ENCODE results near the gene TSEN34. TPM values are rescaled to one million over a fixed set of nuclear protein-coding genes. Genes with fewer than 3 reads are reported as not detected.
A peak's percentile ranks its signal among the peaks of the same experiment; 100 is the strongest.
"Not testable (repeated sequence)": the region's sequence is repeated elsewhere in the genome, so short reads cannot be mapped to it uniquely, and the experiment has no call there.

The TSEN34 gene
- total RNA-seq, 2 donors from 2014 or later = 15.5 to 26.2 TPM

GRCh38 chr19:54186934-54187381 lies 4.2 kb upstream of the TSEN34 start:
- H3K9me3 Mint-ChIP-seq = no peaks in the 10 kb centered on the region
- H3K27me3 Mint-ChIP-seq = no peaks in the 10 kb centered on the region
- ATAC-seq = no peak
- no peak for DNase-seq (ENCODE audit: low spot score)
- H3K36me3 Mint-ChIP-seq = no peaks in the 10 kb centered on the region
- H3K27ac Mint-ChIP-seq = peak overlapping the region; percentile 73 to 85
- H3K4me1 Mint-ChIP-seq (ENCODE audit: low read depth in 2 of 2) = peaks cover 17 to 19% of the 10 kb centered on the region in 2 donors
- peak overlapping the region; percentile 87 for H3K4me3 Mint-ChIP-seq

GRCh38 chr19:54188215-54188871 lies 2.8 kb upstream of the TSEN34 start:
- ATAC-seq (no peak), DNase-seq (ENCODE audit: low spot score) (no peak)
- Mint-ChIP-seq H3K36me3 (no peaks in the 10 kb centered on the region), H3K9me3 (no peaks in the 10 kb centered on the region), H3K4me3 (peak overlapping the region; percentile 87), H3K4me1 (ENCODE audit: low read depth in 2 of 2) (peaks cover 23 to 29% of the 10 kb centered on the region in 2 donors), H3K27ac (peak overlapping the region; percentile 73 to 85), H3K27me3 (no peaks in the 10 kb centered on the region)

- H3K9me3 Mint-ChIP-seq = no peaks in the 10 kb centered on the region
- H3K36me3 Mint-ChIP-seq = no peaks in the 10 kb centered on the region
These were observed 1.9 kb upstream of the TSEN34 start, which contains the start of gene MBOAT7 for GRCh38 chr19:54189145-54189734. MBOAT7 (minus strand) TSS chr19:54189580; CDS start chr19:54188508, 1,072 bp downstream.

GRCh38 chr19:54189735-54190502 lies 1.2 kb upstream of the TSEN34 start:
- peaks cover 23 to 30% of the 10 kb centered on the region in 2 donors for H3K4me1 Mint-ChIP-seq (ENCODE audit: low read depth in 2 of 2)
- H3K4me3 Mint-ChIP-seq = peak overlapping the region; percentile 87
- H3K27me3 Mint-ChIP-seq = no peaks in the 10 kb centered on the region
- ATAC-seq (peak; percentile 79 to 84), DNase-seq (ENCODE audit: low spot score) (peak; percentile 100)
- no peaks in the 10 kb centered on the region for H3K9me3 Mint-ChIP-seq
- H3K36me3 Mint-ChIP-seq = no peaks in the 10 kb centered on the region
- H3K27ac Mint-ChIP-seq = peak overlapping the region; percentile 93 to 95

More at GRCh38 chr19:54189145-54189734, 1.9 kb upstream of the TSEN34 start, which contains the start of gene MBOAT7:
- Mint-ChIP-seq H3K27ac (peak within 1 kb of the TSS; percentile 93 to 95), H3K4me3 (peak within 1 kb of the TSS; percentile 87), H3K4me1 (ENCODE audit: low read depth in 2 of 2) (peaks cover 23 to 30% of the 10 kb centered on the region in 2 donors), H3K27me3 (no peaks in the 10 kb centered on the region)
- ATAC-seq (peak; percentile 1 to 4), DNase-seq (ENCODE audit: low spot score) (no peak)

- DNase-seq (ENCODE audit: low spot score) (peak; percentile 100), ATAC-seq (peak; percentile 78 to 83)
- no peaks in the 10 kb centered on the region for H3K27me3 Mint-ChIP-seq
- peak overlapping the region; percentile 93 to 95 for H3K27ac Mint-ChIP-seq
- no peaks in the 10 kb centered on the region for H3K9me3 Mint-ChIP-seq
- H3K36me3 Mint-ChIP-seq = no peaks in the 10 kb centered on the region
- H3K4me3 Mint-ChIP-seq = peak overlapping the region; percentile 87
- H3K4me1 Mint-ChIP-seq (ENCODE audit: low read depth in 2 of 2) = peaks cover 23 to 30% of the 10 kb centered on the region in 2 donors
These were observed 551 bp upstream of the TSEN34 start for GRCh38 chr19:54190503-54191010.

- Mint-ChIP-seq H3K36me3 (no peaks in the 10 kb centered on the region), H3K4me3 (peak overlapping the region; percentile 87), H3K9me3 (no peaks in the 10 kb centered on the region), H3K27me3 (no peaks in the 10 kb centered on the region), H3K27ac (peak overlapping the region; percentile 81 to 93), H3K4me1 (ENCODE audit: low read depth in 2 of 2) (peaks cover 21 to 29% of the 10 kb centered on the region in 2 donors)
- no peak for DNase-seq (ENCODE audit: low spot score)
- no peak for ATAC-seq
These were observed 824 bp downstream of the TSEN34 start for GRCh38 chr19:54191811-54192453.

GRCh38 chr19:54193011-54193410 lies 1.9 kb downstream of the TSEN34 start:
- ATAC-seq (no peak), DNase-seq (ENCODE audit: low spot score) (no peak)
- no peaks in the 10 kb centered on the region for H3K36me3 Mint-ChIP-seq
- H3K27ac Mint-ChIP-seq = peak overlapping the region in 1 of 2 donors; percentile 48
- H3K9me3 Mint-ChIP-seq = no peaks in the 10 kb centered on the region
- H3K4me1 Mint-ChIP-seq (ENCODE audit: low read depth in 2 of 2) = peaks cover 10 to 18% of the 10 kb centered on the region in 2 donors
- H3K4me3 Mint-ChIP-seq = peak overlapping the region; percentile 87
- no peaks in the 10 kb centered on the region for H3K27me3 Mint-ChIP-seq

- H3K9me3 Mint-ChIP-seq; H3K36me3 Mint-ChIP-seq; DNase-seq (ENCODE audit: low spot score); H3K27me3 Mint-ChIP-seq; ATAC-seq; H3K27ac Mint-ChIP-seq; H3K4me3 Mint-ChIP-seq: not testable (repeated sequence)
- peaks cover 15 to 19% of the 10 kb centered on the region in 2 donors for H3K4me1 Mint-ChIP-seq (ENCODE audit: low read depth in 2 of 2)
These were observed 3.4 kb downstream of the TSEN34 start for GRCh38 chr19:54194463-54194862.

GRCh38 chr19:54196536-54196935 lies 5.4 kb downstream of the TSEN34 start:
- ATAC-seq (no peak), DNase-seq (ENCODE audit: low spot score) (no peak)
- peaks cover 24 to 28% of the 10 kb centered on the region in 2 donors for H3K4me1 Mint-ChIP-seq (ENCODE audit: low read depth in 2 of 2)
- H3K27me3 Mint-ChIP-seq = no peaks in the 10 kb centered on the region
- peaks cover 8% of the 10 kb centered on the region for H3K36me3 Mint-ChIP-seq
- no peaks in the 10 kb centered on the region for H3K9me3 Mint-ChIP-seq
- no peak overlapping the region for H3K4me3 Mint-ChIP-seq
- H3K27ac Mint-ChIP-seq = no peak overlapping the region

- H3K27ac Mint-ChIP-seq = peak overlapping the region in 1 of 2 donors; percentile 39
- no peaks in the 10 kb centered on the region for H3K27me3 Mint-ChIP-seq
- peaks cover 14% of the 10 kb centered on the region for H3K36me3 Mint-ChIP-seq
- no peaks in the 10 kb centered on the region for H3K9me3 Mint-ChIP-seq
- ATAC-seq = no peak
- H3K4me1 Mint-ChIP-seq (ENCODE audit: low read depth in 2 of 2) = peaks cover 24 to 28% of the 10 kb centered on the region in 2 donors
- DNase-seq (ENCODE audit: low spot score) = no peak
- no peak overlapping the region for H3K4me3 Mint-ChIP-seq
These were observed 6.0 kb downstream of the TSEN34 start for GRCh38 chr19:54197121-54197520.

GRCh38 chr19:54199401-54199800 lies 8.3 kb downstream of the TSEN34 start:
- no peak for ATAC-seq
- DNase-seq (ENCODE audit: low spot score) = no peak
- H3K27me3 Mint-ChIP-seq = no peaks in the 10 kb centered on the region
- H3K27ac Mint-ChIP-seq = peak overlapping the region; percentile 97 to 98
- H3K36me3 Mint-ChIP-seq = peaks cover 29% of the 10 kb centered on the region
- peak overlapping the region; percentile 97 for H3K4me3 Mint-ChIP-seq
- peaks cover 37 to 39% of the 10 kb centered on the region in 2 donors for H3K4me1 Mint-ChIP-seq (ENCODE audit: low read depth in 2 of 2)
- no peaks in the 10 kb centered on the region for H3K9me3 Mint-ChIP-seq

GRCh38 chr19:54201172-54201701 lies 10.1 kb downstream of the TSEN34 start:
- ATAC-seq (no peak), DNase-seq (ENCODE audit: low spot score) (no peak)
- Mint-ChIP-seq H3K9me3 (no peaks in the 10 kb centered on the region), H3K27me3 (no peaks in the 10 kb centered on the region), H3K4me3 (peak overlapping the region; percentile 97), H3K4me1 (ENCODE audit: low read depth in 2 of 2) (peaks cover 47 to 51% of the 10 kb centered on the region in 2 donors), H3K27ac (peak overlapping the region; percentile 97 to 98), H3K36me3 (peaks cover 40% of the 10 kb centered on the region)

GRCh38 chr19:54201980-54202379 lies 10.9 kb downstream of the TSEN34 start:
- H3K27ac Mint-ChIP-seq = peak overlapping the region; percentile 97 to 98
- H3K4me1 Mint-ChIP-seq (ENCODE audit: low read depth in 2 of 2) = peaks cover 51 to 54% of the 10 kb centered on the region in 2 donors

More at GRCh38 chr19:54201980-54202379, 10.9 kb downstream of the TSEN34 start:
- H3K27me3 Mint-ChIP-seq = no peaks in the 10 kb centered on the region
- H3K4me3 Mint-ChIP-seq = peak overlapping the region; percentile 97
- peaks cover 40% of the 10 kb centered on the region for H3K36me3 Mint-ChIP-seq
- H3K9me3 Mint-ChIP-seq = no peaks in the 10 kb centered on the region
- ATAC-seq (no peak), DNase-seq (ENCODE audit: low spot score) (no peak)
